Retinal pigment epithelial cell (primary cell): ENCODE data around the gene PEX6.
A peak's percentile ranks its signal among the peaks of the same experiment; 100 is the strongest.

Source experiments
- DNase-seq: peaks from one replicate; pipeline ENCODE4 v3.0.0-alpha.2; 2010; ENCODE audit warnings: low read depth
- H3K4me3 ChIP-seq: 2 replicates; pipeline ENCODE4 v1.5.1; 2011; ENCODE audit warnings: mild to moderate bottlenecking, low read length, control low read depth, moderate library complexity
- CTCF ChIP-seq: conservative IDR thresholded peaks from 2 replicates; pipeline ENCODE4 v1.5.1; 2011; ENCODE audit warnings: low read depth, low read length, control low read depth, inconsistent platforms

PEX6 gene

DNA sequence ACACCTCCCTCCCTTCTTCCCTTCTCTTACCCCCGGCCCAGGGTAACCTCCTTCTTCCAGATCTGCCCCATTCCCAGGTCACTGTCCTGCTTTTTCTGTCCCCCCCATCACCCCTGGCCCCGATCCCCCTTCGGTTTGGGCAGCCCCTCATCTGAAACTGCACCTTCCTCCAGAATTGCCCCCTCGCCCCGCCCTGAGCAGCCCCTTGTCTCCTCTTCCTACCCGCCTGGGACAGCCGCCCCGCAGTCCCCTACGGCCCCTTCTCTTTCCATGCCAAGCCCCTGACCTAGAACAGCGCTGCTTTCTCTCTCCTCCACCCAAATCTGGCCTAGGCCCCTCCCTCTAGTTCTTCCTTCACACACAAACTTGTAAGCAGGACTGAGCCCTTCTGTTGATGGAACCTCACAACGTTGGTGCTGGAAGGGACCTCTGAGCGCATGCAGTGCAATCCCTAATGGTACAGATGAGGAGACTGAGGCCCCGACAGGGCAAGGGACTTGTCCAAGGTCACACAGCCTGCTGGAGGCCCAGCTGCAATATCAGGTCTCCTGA, 6.0 kb upstream of the PEX6 start:
- no peak for TF ChIP-seq CTCF
- DNase-seq: no peak
- H3K4me3 ChIP-seq: peak overlapping the region; percentile 74

DNA sequence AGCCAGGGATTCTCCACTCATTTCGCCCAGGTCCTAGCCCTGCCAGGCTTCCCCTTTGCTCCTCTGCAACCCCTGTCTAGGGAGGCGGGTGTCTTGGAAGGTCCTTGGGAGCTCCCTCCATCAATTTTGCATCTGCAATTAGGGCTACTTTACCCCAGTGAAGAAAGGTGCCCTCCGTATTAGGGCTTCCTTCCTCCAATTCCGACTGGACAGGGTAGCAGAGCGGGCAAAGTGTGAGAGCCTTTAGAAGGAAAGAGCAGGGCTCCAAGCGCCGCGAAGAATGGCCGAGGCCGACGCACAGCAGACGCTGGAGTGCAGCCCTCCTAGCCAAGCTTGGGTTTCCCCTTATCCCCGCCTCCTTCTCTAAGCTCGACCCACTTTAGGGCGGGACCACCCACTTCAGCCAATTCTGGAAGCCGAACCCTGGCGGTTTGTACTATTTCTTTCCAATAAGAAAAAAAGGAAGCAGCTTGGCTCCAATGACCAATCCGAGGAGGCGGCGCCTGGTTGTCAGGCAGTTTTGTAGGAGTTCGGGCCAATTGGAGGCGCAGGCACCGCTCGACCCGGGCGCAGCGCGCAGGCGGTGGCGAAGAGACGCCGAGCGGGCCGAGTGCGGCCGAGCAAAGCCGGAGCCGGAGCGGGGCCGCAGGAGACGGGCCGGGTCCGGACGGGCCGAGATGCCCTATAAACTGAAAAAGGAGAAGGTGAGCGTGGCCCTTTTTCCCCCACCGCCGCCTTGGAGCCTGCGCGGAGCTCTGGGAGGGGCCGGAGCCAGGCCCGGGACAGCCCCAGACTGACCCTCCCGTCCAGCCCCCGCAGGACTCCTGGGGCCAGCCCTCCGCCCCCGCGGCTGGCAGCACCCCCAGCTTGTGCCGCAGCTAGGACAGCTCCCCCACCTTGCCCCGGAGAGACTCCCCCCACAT, 5.3 kb upstream of the PEX6 start, which contains the start of gene PPP2R5D:
TSS of gene PPP2R5D (plus strand) at position 570 of the 923 bp plus-strand sequence. CDS start at position 678, 108 bp downstream.
- DNase-seq: peak; percentile 97
- peak within 1 kb of the TSS; percentile 74 for H3K4me3 ChIP-seq
- TF ChIP-seq CTCF: no peak

GRCh38 chr6:42981836-42982235, 2.9 kb upstream of the PEX6 start:
- no peak for DNase-seq
- no peak overlapping the region for H3K4me3 ChIP-seq

GRCh38 chr6:42979523-42980177, 669 bp upstream of the PEX6 start:
- no peak for DNase-seq
- peak overlapping the region; percentile 59 for H3K4me3 ChIP-seq
- no peak for TF ChIP-seq CTCF

More at GRCh38 chr6:42981836-42982235, 2.9 kb upstream of the PEX6 start:
- no peak for TF ChIP-seq CTCF

- DNase-seq: no peak
- H3K4me3 ChIP-seq: peak overlapping the region; percentile 59
- TF ChIP-seq CTCF: no peak
These were observed 518 bp downstream of the PEX6 start for GRCh38 chr6:42978487-42978838.

- TF ChIP-seq CTCF: no peak
- no peak overlapping the region for H3K4me3 ChIP-seq
- no peak for DNase-seq
These were observed 4.0 kb downstream of the PEX6 start for GRCh38 chr6:42974919-42975505.
